ENCODE data around the gene TRIM67.

Gene TRIM67

DNA sequence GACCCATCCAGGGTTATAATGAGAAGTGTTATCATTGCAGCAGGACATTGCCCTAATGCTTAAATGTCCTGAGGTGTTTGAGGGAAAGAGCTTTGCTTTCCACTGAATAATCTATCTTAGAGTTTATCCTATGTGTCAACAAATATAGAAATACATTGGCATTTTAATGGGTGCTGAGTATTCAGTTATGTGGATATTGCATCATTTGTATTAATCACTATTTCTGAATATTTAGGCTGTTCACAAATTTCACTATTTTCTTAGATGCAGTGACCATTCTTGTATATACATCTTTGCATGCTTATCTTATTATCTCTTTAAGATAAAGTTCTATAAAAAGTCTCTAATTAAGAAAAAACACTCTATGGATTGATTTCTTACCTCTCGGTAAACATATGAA, 18.2 kb downstream of the TRIM67 start:
- Histone ChIP-seq H3K27me3 (ENCODE audit: low read length) (no peaks in the 10 kb centered on the region; the same call in 1 of the 2 replicates), H3K36me3 (ENCODE audit: low read length) (no peaks in the 10 kb centered on the region), H3K4me2 (ENCODE audit: low read depth, low read length, poor library complexity, severe bottlenecking) (no peak overlapping the region), H3K27ac (ENCODE audit: low read depth, low read length) (no peak overlapping the region), H3K9me2 (replicated peaks; ENCODE audit: insufficient read depth, low read length) (no peaks in the 10 kb centered on the region), H4K20me1 (ENCODE audit: low read depth, low read length) (no peaks in the 10 kb centered on the region), H3F3A (ENCODE audit: insufficient read depth) (no peaks in the 10 kb centered on the region), H2AFZ (ENCODE audit: low read depth, low read length, severe bottlenecking) (no peak overlapping the region), H3K9me3 (ENCODE audit: insufficient read depth, low read length) (no peaks in the 10 kb centered on the region), H3K4me3 (ENCODE audit: insufficient read depth, low read length, poor library complexity, severe bottlenecking) (no peak overlapping the region), H3K79me2 (ENCODE audit: insufficient read depth, low read length) (no peaks in the 10 kb centered on the region), H3K9ac (ENCODE audit: low read length) (no peak overlapping the region)
- TF ChIP-seq EZH2phosphoT487 (conservative IDR thresholded peaks at IDR 0.05; ENCODE audit: low read length): no peak
- TF ChIP-seq, protein P1, sequence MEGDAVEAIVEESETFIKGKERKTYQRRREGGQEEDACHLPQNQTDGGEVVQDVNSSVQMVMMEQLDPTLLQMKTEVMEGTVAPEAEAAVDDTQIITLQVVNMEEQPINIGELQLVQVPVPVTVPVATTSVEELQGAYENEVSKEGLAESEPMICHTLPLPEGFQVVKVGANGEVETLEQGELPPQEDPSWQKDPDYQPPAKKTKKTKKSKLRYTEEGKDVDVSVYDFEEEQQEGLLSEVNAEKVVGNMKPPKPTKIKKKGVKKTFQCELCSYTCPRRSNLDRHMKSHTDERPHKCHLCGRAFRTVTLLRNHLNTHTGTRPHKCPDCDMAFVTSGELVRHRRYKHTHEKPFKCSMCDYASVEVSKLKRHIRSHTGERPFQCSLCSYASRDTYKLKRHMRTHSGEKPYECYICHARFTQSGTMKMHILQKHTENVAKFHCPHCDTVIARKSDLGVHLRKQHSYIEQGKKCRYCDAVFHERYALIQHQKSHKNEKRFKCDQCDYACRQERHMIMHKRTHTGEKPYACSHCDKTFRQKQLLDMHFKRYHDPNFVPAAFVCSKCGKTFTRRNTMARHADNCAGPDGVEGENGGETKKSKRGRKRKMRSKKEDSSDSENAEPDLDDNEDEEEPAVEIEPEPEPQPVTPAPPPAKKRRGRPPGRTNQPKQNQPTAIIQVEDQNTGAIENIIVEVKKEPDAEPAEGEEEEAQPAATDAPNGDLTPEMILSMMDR (IDR thresholded peaks at IDR 0.05; ENCODE audit: insufficient read depth, low read length, poor library complexity, severe bottlenecking): no peak

DNA sequence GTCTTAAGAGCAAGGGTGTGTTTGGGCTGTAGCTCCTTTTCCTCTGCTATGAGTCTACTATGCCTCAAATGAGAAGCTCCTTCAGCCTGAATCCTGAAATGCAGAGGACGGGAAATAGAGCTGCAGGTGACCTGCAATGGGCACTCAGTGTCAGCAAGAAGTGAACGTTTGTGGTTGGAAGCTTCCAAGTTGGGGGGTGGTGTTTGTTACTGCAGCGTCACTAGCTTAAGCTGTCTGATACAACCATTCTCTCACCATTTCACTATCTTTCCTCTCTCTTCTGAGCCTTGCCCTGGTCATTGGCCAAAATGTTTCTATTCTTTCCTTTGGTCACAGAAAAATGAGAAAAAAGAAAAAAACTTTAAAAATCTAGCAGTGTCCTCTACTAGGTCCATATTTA, 19.4 kb downstream of the TRIM67 start:
- no peak overlapping the region for H3K27ac ChIP-seq (ENCODE audit: low read depth, low read length)
- no peak overlapping the region for H3K9ac ChIP-seq (ENCODE audit: low read length)
- no peaks in the 10 kb centered on the region; the same call in 1 of the 2 replicates for H3K27me3 ChIP-seq (ENCODE audit: low read length)
- H3K9me3 ChIP-seq (ENCODE audit: insufficient read depth, low read length): no peaks in the 10 kb centered on the region
- no peaks in the 10 kb centered on the region for H3K79me2 ChIP-seq (ENCODE audit: insufficient read depth, low read length)
- no peak overlapping the region for H3K4me3 ChIP-seq (ENCODE audit: insufficient read depth, low read length, poor library complexity, severe bottlenecking)
- TF ChIP-seq EZH2phosphoT487 (conservative IDR thresholded peaks at IDR 0.05; ENCODE audit: low read length): no peak
- TF ChIP-seq, protein P1 (IDR thresholded peaks at IDR 0.05; ENCODE audit: insufficient read depth, low read length, poor library complexity, severe bottlenecking): no peak
- H3F3A ChIP-seq (ENCODE audit: insufficient read depth): no peaks in the 10 kb centered on the region
- no peak overlapping the region for H2AFZ ChIP-seq (ENCODE audit: low read depth, low read length, severe bottlenecking)
- H3K9me2 ChIP-seq (replicated peaks; ENCODE audit: insufficient read depth, low read length): no peaks in the 10 kb centered on the region
- H3K36me3 ChIP-seq (ENCODE audit: low read length): no peaks in the 10 kb centered on the region
- no peak overlapping the region for H3K4me2 ChIP-seq (ENCODE audit: low read depth, low read length, poor library complexity, severe bottlenecking)
- no peaks in the 10 kb centered on the region for H4K20me1 ChIP-seq (ENCODE audit: low read depth, low read length)

DNA sequence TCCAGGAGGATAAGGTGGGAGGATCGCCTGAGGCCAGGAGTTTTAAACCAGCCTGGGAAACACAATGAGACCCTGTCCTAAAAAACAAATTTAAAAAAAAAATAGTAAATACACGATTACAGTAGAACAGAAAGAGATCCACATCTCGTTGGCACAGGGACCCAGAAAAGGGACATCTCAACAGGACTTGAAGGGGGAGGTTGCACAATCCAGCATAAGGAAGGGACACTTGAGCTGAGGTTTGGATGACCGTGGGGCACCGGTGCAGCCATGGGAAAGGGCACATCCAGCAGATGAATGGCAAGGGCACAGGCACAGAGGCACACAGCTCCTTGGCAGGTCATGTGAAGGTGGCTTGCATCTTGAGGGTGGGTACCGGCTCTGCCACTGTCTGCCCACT, 20.5 kb downstream of the TRIM67 start:
- H3F3A ChIP-seq (ENCODE audit: insufficient read depth): no peaks in the 10 kb centered on the region
- no peaks in the 10 kb centered on the region for H3K9me2 ChIP-seq (replicated peaks; ENCODE audit: insufficient read depth, low read length)
- H2AFZ ChIP-seq (ENCODE audit: low read depth, low read length, severe bottlenecking): no peak overlapping the region
- no peaks in the 10 kb centered on the region for H3K36me3 ChIP-seq (ENCODE audit: low read length)
- no peaks in the 10 kb centered on the region; the same call in 1 of the 2 replicates for H3K27me3 ChIP-seq (ENCODE audit: low read length)
- H3K4me2 ChIP-seq (ENCODE audit: low read depth, low read length, poor library complexity, severe bottlenecking): no peak overlapping the region
- H3K4me3 ChIP-seq (ENCODE audit: insufficient read depth, low read length, poor library complexity, severe bottlenecking): no peak overlapping the region
- H3K27ac ChIP-seq (ENCODE audit: low read depth, low read length): no peak overlapping the region
- TF ChIP-seq, protein P1 (IDR thresholded peaks at IDR 0.05; ENCODE audit: insufficient read depth, low read length, poor library complexity, severe bottlenecking): no peak
- TF ChIP-seq EZH2phosphoT487 (conservative IDR thresholded peaks at IDR 0.05; ENCODE audit: low read length): no peak
- H3K9ac ChIP-seq (ENCODE audit: low read length): no peak overlapping the region
- no peaks in the 10 kb centered on the region for H4K20me1 ChIP-seq (ENCODE audit: low read depth, low read length)
- H3K79me2 ChIP-seq (ENCODE audit: insufficient read depth, low read length): no peaks in the 10 kb centered on the region
- H3K9me3 ChIP-seq (ENCODE audit: insufficient read depth, low read length): no peaks in the 10 kb centered on the region
